Neuron (in vitro differentiated cells): ENCODE results near the gene TMC5.

Experiments used
- H2AFZ ChIP-seq: one replicate; pipeline ENCODE4 v1.6.1; 2013; ENCODE audit warnings: low read depth, mild to moderate bottlenecking, inconsistent platforms, low read length, moderate library complexity
- H3K27me3 ChIP-seq: one replicate; pipeline ENCODE4 v1.6.1; 2013; ENCODE audit warnings: low read length; ENCODE audit not compliant: insufficient read depth
- H3K36me3 ChIP-seq: one replicate; pipeline ENCODE4 v1.6.1; 2013; ENCODE audit warnings: low read length; ENCODE audit not compliant: insufficient read depth
- H3K4me1 ChIP-seq: one replicate; pipeline ENCODE4 v1.6.1; 2013; ENCODE audit warnings: low read length; ENCODE audit not compliant: insufficient read depth
- H3K4me3 ChIP-seq: 2 replicates; pipeline ENCODE4 v1.5.1; 2013; ENCODE audit warnings: mild to moderate bottlenecking, low read length, moderate library complexity
- H3K9me3 ChIP-seq: one replicate; pipeline ENCODE4 v1.6.1; 2013; ENCODE audit warnings: low read length

The TMC5 gene

GRCh38 chr16:19484096-19484495, 66.4 kb downstream of the TMC5 start:
- no peaks in the 10 kb centered on the region for H3K4me1 ChIP-seq
- no peak overlapping the region for H3K4me3 ChIP-seq
- no peaks in the 10 kb centered on the region for H3K27me3 ChIP-seq
- H2AFZ ChIP-seq = no peak overlapping the region
- no peaks in the 10 kb centered on the region for H3K36me3 ChIP-seq
- no peaks in the 10 kb centered on the region for H3K9me3 ChIP-seq

DNA sequence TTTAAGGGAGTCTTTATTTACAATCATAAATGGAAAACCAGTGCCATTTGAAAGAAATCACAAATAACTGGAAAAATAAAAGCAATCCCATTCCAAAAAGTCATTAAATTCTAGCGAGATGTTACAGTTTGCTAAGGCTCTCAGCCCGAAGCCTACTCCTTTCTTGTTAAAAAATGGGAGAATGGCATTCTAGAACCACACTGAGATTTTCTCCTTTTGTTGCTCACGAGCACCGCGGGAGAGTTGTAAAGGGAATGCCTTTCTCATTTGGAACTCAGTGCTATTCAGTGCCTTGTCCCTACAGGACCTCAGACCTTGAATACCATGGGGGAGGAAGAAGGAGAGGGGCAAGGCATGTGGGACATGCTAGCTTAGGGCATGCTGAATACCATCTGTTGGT, 67.9 kb downstream of the TMC5 start:
- H3K9me3 ChIP-seq = no peaks in the 10 kb centered on the region
- no peaks in the 10 kb centered on the region for H3K27me3 ChIP-seq
- H3K4me1 ChIP-seq = no peaks in the 10 kb centered on the region
- H3K4me3 ChIP-seq = no peak overlapping the region
- H2AFZ ChIP-seq = no peak overlapping the region
- no peaks in the 10 kb centered on the region for H3K36me3 ChIP-seq

DNA sequence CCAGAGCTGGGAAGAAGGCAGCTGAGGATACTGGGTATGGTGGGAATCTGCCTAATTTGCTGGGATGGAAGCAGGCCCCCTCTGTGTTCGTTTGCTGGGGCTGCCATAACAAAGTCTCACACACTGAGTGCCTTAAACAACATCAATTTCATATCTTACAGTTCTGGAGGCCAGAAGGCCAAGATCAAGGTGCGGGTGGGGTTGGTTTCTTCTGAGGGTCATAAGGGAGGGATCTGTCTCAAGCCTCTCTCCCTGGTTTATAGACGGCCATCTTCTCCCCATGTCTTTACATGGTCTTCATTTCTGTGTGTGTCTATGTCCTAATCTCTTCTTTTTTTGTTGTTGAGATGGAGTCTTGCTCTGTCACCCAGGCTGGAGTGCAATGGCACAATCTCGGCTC, 68.4 kb downstream of the TMC5 start:
- no peaks in the 10 kb centered on the region for H3K36me3 ChIP-seq
- H3K27me3 ChIP-seq = no peaks in the 10 kb centered on the region
- no peaks in the 10 kb centered on the region for H3K9me3 ChIP-seq
- H3K4me3 ChIP-seq = no peak overlapping the region
- H2AFZ ChIP-seq = no peak overlapping the region
- H3K4me1 ChIP-seq = no peaks in the 10 kb centered on the region

- no peak overlapping the region for H2AFZ ChIP-seq
- H3K4me3 ChIP-seq = no peak overlapping the region
- H3K4me1 ChIP-seq = no peaks in the 10 kb centered on the region
- no peaks in the 10 kb centered on the region for H3K9me3 ChIP-seq
- no peaks in the 10 kb centered on the region for H3K36me3 ChIP-seq
- H3K27me3 ChIP-seq = no peaks in the 10 kb centered on the region
These were observed 69.2 kb downstream of the TMC5 start for GRCh38 chr16:19486750-19487325.

GRCh38 chr16:19488213-19488640, 70.5 kb downstream of the TMC5 start:
- H3K36me3 ChIP-seq = no peaks in the 10 kb centered on the region
- H3K27me3 ChIP-seq = no peaks in the 10 kb centered on the region
- H3K4me1 ChIP-seq = no peaks in the 10 kb centered on the region
- H3K9me3 ChIP-seq = no peaks in the 10 kb centered on the region
- H3K4me3 ChIP-seq = no peak overlapping the region
- H2AFZ ChIP-seq = no peak overlapping the region

DNA sequence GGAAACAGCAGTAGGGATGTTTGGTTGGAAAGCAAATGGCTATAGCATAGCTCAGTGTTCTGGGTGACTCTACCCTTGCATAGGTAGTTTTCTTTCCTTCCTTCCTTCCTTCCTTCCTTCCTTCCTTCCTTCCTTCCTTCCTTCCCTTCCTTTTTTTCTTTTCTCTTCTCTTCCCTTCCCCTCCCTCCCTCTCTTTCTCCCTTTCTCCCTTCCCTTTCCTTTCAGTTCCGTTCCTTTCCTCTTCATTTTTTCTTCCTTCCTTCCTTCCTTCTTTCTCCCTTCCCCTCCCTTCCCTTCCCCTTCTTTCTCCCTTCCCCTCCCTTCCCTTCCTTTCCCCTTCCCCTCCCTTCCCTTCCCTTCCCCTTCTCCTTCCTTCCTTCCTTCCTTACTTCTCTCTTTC, 72.9 kb downstream of the TMC5 start:
- Histone ChIP-seq H3K4me3 (no peak overlapping the region), H3K4me1 (no peaks in the 10 kb centered on the region), H3K36me3 (no peaks in the 10 kb centered on the region), H3K27me3 (no peaks in the 10 kb centered on the region), H3K9me3 (no peaks in the 10 kb centered on the region), H2AFZ (no peak overlapping the region)

DNA sequence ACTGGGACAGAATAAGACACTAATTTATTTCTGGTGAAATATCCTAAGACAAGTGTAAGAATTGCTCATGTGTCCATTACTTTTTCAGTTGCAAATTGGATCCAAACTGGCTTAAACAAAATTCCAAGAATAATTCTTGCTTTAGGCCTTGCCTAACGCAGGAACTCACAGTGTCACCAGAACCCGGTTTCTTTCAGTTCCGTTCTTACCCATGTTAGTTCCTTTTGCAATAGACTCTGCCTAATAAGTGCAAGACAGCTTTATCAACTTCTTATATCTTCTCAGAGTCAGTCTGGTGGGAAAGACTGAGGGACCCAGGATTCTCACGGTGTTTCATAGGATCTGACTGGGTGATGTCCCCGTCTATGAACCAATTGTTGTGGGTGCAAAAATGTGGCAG, 79.5 kb downstream of the TMC5 start:
- H3K4me3 ChIP-seq = no peak overlapping the region
- H3K27me3 ChIP-seq = no peaks in the 10 kb centered on the region
- H3K36me3 ChIP-seq = peaks cover 17% of the 10 kb centered on the region
- no peak overlapping the region for H2AFZ ChIP-seq
- no peaks in the 10 kb centered on the region for H3K4me1 ChIP-seq
- no peaks in the 10 kb centered on the region for H3K9me3 ChIP-seq

- H3K9me3 ChIP-seq = no peaks in the 10 kb centered on the region
- H3K4me3 ChIP-seq = no peak overlapping the region
- peaks cover 35% of the 10 kb centered on the region for H3K36me3 ChIP-seq
- no peaks in the 10 kb centered on the region for H3K27me3 ChIP-seq
- H3K4me1 ChIP-seq = no peaks in the 10 kb centered on the region
- no peak overlapping the region for H2AFZ ChIP-seq
These were observed 81.3 kb downstream of the TMC5 start for GRCh38 chr16:19499006-19499405.

GRCh38 chr16:19499481-19499880, 81.8 kb downstream of the TMC5 start:
- peaks cover 40% of the 10 kb centered on the region for H3K36me3 ChIP-seq
- no peaks in the 10 kb centered on the region for H3K27me3 ChIP-seq
- no peak overlapping the region for H2AFZ ChIP-seq
- no peak overlapping the region for H3K4me3 ChIP-seq
- no peaks in the 10 kb centered on the region for H3K4me1 ChIP-seq
- H3K9me3 ChIP-seq = no peaks in the 10 kb centered on the region

GRCh38 chr16:19502395-19503131, 84.9 kb downstream of the TMC5 start:
- Histone ChIP-seq H2AFZ (no peak overlapping the region), H3K4me1 (no peaks in the 10 kb centered on the region), H3K27me3 (no peaks in the 10 kb centered on the region), H3K4me3 (no peak overlapping the region), H3K36me3 (peaks cover 58% of the 10 kb centered on the region), H3K9me3 (no peaks in the 10 kb centered on the region)

DNA sequence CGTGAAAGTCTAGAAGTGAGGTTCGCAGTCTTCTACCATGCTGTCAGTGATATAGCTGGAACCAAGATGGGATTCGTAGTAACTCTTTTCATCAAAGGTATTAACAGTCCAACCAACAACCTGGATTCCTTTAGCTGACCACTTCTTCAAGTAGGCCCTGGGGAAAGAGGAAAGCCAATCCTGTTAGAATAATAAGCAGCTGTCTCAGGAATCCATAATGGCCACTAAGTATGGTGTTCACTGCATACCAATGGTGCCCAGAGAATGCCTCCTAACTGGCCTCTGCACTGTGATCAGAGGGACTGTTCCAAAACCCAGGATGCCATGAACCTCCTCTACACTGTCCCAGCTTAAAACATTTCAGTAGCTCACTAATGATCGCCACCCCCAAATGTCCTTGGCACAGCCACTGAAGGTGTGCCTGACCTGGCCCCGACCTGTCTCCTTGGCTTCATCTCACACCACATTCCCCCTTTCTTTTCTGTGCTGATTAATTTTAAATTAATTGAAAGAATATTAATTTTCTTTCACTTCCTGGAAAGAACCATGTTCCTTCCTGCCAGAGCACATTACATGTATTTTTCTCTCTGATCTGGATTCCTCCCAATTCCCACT, 85.9 kb downstream of the TMC5 start:
- H3K9me3 ChIP-seq = no peaks in the 10 kb centered on the region
- H3K36me3 ChIP-seq = peaks cover 64% of the 10 kb centered on the region
- no peak overlapping the region for H2AFZ ChIP-seq

DNA sequence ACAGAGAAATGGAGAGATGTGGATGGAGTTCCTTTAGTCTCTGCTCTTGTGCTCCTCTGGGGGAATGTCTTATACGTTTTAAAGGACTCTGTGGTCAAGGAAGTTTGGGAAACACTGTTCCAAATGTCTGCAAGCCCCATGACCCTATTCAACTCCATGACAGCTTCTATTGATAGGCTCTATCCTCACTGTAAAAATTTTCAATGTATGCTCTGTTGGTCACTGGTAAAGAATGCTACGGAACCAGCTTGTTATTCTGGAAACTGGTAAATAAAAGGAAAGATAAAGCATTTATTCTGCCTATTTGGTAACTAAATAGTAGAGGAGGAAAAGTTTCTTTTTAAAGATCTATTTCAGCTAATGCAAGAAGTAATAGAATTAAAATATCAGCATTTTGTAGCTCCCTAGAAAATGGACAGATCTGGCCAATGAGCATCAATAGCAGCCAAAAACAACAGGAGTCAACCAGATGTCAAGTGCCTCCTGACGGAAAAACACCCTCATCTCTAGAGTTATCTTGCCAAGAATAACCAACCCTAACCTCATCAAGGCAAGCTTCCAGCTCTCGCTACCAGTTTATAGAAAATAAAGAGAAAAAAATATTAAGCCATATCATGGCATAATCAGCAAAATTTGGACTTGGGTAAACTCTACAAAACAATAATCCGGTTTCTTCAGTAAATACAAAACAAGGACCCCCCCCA, 88.1 kb downstream of the TMC5 start:
- Histone ChIP-seq H3K27me3 (no peaks in the 10 kb centered on the region), H3K9me3 (no peaks in the 10 kb centered on the region), H3K36me3 (peaks cover 74% of the 10 kb centered on the region), H3K4me1 (no peaks in the 10 kb centered on the region), H2AFZ (no peak overlapping the region), H3K4me3 (no peak overlapping the region)

More for the DNA sequence above, 85.9 kb downstream of the TMC5 start:
- no peaks in the 10 kb centered on the region for H3K27me3 ChIP-seq
- H3K4me1 ChIP-seq = no peaks in the 10 kb centered on the region
- no peak overlapping the region for H3K4me3 ChIP-seq

GRCh38 chr16:19506965-19507364, 89.3 kb downstream of the TMC5 start:
- Histone ChIP-seq H3K9me3 (no peaks in the 10 kb centered on the region), H3K4me3 (no peak overlapping the region), H3K36me3 (peaks cover 71% of the 10 kb centered on the region), H3K4me1 (no peaks in the 10 kb centered on the region), H2AFZ (no peak overlapping the region), H3K27me3 (no peaks in the 10 kb centered on the region)
